ENCODE data around the gene WDR76. TPM values are rescaled to one million over a fixed set of nuclear protein-coding genes. Genes with fewer than 3 reads are reported as not detected.

The WDR76 gene
- polyA plus RNA-seq, 2 of the 4 experiments (the other 2 are of a cell fraction) = 12.1 to 17.5 TPM

GRCh38 chr15:43845421-43845820 lies 18.6 kb downstream of the WDR76 start:
- POLR2A ChIA-PET = no interaction called here
- FAIRE-seq = no peak

DNA sequence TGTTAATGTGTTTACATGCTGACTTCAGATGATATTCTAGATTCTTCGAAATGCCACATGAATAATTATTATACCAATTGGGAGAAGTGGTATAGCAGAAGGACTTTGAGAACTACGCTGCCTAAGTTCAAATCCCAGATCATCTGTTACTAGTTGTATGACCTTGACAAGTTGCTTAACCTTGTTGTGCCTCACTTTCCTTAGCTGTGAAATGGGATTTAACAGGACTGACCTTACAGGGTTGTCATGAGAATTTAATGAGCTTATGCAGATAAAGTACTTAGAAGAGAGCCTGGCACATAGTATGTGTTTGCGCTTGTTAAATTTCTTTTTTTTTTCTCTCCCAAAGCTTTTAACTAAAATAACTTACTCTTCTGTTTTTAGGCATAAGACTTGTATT lies 24.4 kb downstream of the WDR76 start:
- Histone ChIP-seq H3K4me1 (no peaks in the 10 kb centered on the region), H3K4me2 (no peak overlapping the region), H3K9me3 (no peaks in the 10 kb centered on the region), H3K4me3 (no peak overlapping the region), H3K27ac (no peak overlapping the region)
- ChIA-PET CTCF (no interaction called here), POLR2A (no interaction called here)
- TF ChIP-seq CHD4 (IDR thresholded peaks at IDR 0.05; ENCODE audit: borderline replicate concordance) (no peak), HOXB13 (CRISPR knock-in tag; IDR thresholded peaks at IDR 0.05; ENCODE audit: low read depth) (no peak), NPAS2 (CRISPR knock-in tag; IDR thresholded peaks at IDR 0.05; ENCODE audit: borderline replicate concordance) (no peak), EP300 (IDR thresholded peaks at IDR 0.05) (no peak), RARB (CRISPR knock-in tag; IDR thresholded peaks at IDR 0.05) (no peak), RAD21 (conservative IDR thresholded peaks at IDR 0.05 in 1 of 2, IDR thresholded peaks at IDR 0.05 in 1 of 2) (no peak), PHF8 (IDR thresholded peaks at IDR 0.05; ENCODE audit: borderline replicate concordance, low read depth) (no peak), CBX2 (IDR thresholded peaks at IDR 0.05; ENCODE audit: borderline replicate concordance, low read depth) (no peak), HDAC2 (IDR thresholded peaks at IDR 0.05) (no peak), POLR2AphosphoS2 (conservative IDR thresholded peaks at IDR 0.05; ENCODE audit: low read length) (no peak), CBX8 (IDR thresholded peaks at IDR 0.05) (no peak), GATA3 (IDR thresholded peaks at IDR 0.05; ENCODE audit: borderline replicate concordance) (no peak)
- TF ChIP-seq, protein P1, sequence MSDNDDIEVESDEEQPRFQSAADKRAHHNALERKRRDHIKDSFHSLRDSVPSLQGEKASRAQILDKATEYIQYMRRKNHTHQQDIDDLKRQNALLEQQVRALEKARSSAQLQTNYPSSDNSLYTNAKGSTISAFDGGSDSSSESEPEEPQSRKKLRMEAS (IDR thresholded peaks at IDR 0.05) = no peak
- no peak for DNase-seq (ENCODE audit: low read depth in 1 of 2, low spot score in 1 of 2)
- no peak for ATAC-seq
- WGBS (ENCODE audit: missing lambda C conversion rate) = 93% methylated on average over 3 of the region's 3 CpGs
- FAIRE-seq = no peak

More at GRCh38 chr15:43845421-43845820, 18.6 kb downstream of the WDR76 start:
- Histone ChIP-seq H3K4me2 (no peak overlapping the region), H3K27ac (no peak overlapping the region), H3K4me1 (no peaks in the 10 kb centered on the region), H3K9me3 (no peaks in the 10 kb centered on the region), H3K4me3 (no peak overlapping the region)
- ATAC-seq (no peak), DNase-seq (ENCODE audit: low read depth in 1 of 2, low spot score in 1 of 2) (no peak)
- CTCF ChIA-PET = interaction anchor here (0.6 kb wide), 1 partner anchor 430 kb away, joined by 5 read pairs; no protein-coding TSS in a partner anchor
- TF ChIP-seq HOXB5 (CRISPR knock-in tag; IDR thresholded peaks at IDR 0.05) = no peak
- no peak for TF ChIP-seq JUN (IDR thresholded peaks at IDR 0.05)
- TF ChIP-seq ZSCAN20 (CRISPR knock-in tag; IDR thresholded peaks at IDR 0.05) = no peak
- TF ChIP-seq CHD4 (IDR thresholded peaks at IDR 0.05; ENCODE audit: borderline replicate concordance) = no peak

GRCh38 chr15:43852607-43853006 lies 25.8 kb downstream of the WDR76 start:
- TF ChIP-seq MYC (IDR thresholded peaks at IDR 0.05; ENCODE audit: borderline replicate concordance, low read length) (no peak), EP300 (IDR thresholded peaks at IDR 0.05) (no peak), KDM5A (IDR thresholded peaks at IDR 0.05) (no peak), HOXB13 (CRISPR knock-in tag; IDR thresholded peaks at IDR 0.05; ENCODE audit: low read depth) (no peak), RNF2 (IDR thresholded peaks at IDR 0.05; ENCODE audit: borderline replicate concordance, low read depth) (no peak), FOXS1 (CRISPR knock-in tag; IDR thresholded peaks at IDR 0.05) (no peak), MAZ (IDR thresholded peaks at IDR 0.05; ENCODE audit: borderline replicate concordance, low read depth, low read length) (no peak), CHD2 (IDR thresholded peaks at IDR 0.05; ENCODE audit: low read length, partially characterized antibody) (no peak)
- TF ChIP-seq, protein P2, sequence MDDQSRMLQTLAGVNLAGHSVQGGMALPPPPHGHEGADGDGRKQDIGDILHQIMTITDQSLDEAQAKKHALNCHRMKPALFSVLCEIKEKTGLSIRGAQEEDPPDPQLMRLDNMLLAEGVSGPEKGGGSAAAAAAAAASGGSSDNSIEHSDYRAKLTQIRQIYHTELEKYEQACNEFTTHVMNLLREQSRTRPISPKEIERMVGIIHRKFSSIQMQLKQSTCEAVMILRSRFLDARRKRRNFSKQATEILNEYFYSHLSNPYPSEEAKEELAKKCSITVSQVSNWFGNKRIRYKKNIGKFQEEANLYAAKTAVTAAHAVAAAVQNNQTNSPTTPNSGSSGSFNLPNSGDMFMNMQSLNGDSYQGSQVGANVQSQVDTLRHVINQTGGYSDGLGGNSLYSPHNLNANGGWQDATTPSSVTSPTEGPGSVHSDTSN (IDR thresholded peaks at IDR 0.05) = no peak
- no peak overlapping the region for H3K27ac ChIP-seq
- no peaks in the 10 kb centered on the region for H3K9me3 ChIP-seq
- no peaks in the 10 kb centered on the region for H3K4me1 ChIP-seq
- 95% methylated on average over 4 of the region's 4 CpGs for WGBS (ENCODE audit: missing lambda C conversion rate)
- POLR2A ChIA-PET = no interaction called here
- DNase-seq (ENCODE audit: low read depth in 1 of 2, low spot score in 1 of 2) = no peak
- no peak for FAIRE-seq
- no peak overlapping the region for H3K4me3 ChIP-seq
- no peak for ATAC-seq
- CTCF ChIA-PET = no interaction called here
- no peak overlapping the region for H3K4me2 ChIP-seq

All from A549 (cell line).